ENCODE measurements around the gene MAPK11.

The MAPK11 gene

DNA sequence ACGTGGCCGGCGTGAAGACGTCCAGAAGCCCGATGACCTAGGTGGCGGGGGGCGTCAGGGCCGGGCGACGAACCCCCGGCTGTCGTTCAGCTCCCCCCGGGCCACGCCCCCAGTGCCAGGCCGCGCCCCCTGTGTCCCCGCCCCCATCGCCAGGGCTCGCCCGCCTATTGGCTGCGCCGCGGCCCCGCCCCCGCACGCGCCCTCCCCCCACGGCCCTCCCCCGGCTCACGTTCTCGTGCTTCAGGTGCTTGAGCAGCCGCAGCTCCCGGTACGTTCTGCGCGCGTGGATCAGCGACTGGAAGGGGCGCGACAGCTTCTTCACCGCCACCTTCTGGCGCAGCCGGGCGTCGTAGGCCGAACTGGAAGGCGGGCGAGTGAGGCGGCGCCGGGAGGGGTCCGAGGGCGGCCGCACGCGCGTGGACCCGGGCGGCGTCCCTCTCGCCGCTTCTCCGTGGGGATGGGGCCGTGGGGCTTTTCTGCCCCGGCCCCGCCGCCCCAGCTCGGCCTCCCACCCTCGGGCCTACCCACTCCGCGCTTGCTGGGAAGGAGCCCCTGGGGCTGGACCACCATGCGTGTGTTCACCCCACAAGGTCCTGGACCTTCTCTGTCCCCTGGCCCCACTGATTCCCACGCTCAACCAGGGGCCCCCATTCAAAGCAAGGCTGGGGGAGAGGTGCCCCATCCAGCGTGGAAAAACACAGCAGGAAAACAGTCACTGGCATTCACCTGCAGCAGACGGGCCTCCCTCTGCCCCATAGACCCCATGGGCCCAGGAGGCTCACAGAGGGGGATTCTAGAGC lies 2.4 kb downstream of the MAPK11 start:
- no peak overlapping the region for H2AFZ ChIP-seq (ENCODE audit: low read length, unreplicated experiment)
- H3K4me3 ChIP-seq (ENCODE audit: low read depth, low read length), result peak overlapping the region; percentile 57
- no peaks in the 10 kb centered on the region for H3K27me3 ChIP-seq (ENCODE audit: insufficient read depth, low read length)

DNA sequence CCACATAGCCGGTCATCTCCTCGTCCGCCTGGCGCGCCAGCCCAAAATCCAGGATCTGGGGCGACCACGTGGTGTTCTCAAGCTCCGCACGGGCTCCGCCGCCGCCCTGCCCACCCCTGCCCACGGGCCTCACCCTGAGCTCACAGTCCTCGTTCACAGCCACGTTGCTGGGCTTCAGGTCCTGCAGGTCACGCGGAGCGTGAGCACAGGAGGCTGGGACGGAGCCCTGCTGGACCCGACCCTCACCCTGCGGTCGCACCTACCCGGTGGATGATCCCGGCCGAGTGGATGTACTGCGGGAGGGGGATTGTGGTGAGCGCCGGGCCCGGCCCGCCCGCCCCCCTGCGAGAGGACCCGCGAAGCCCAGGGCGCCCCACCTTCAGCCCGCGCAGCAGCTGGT lies 3.2 kb downstream of the MAPK11 start:
- peaks cover 33% of the 10 kb centered on the region for H3K4me1 ChIP-seq (ENCODE audit: control insufficient read depth, insufficient read depth, low read length, unreplicated experiment)
- no peak overlapping the region for H3K4me3 ChIP-seq (ENCODE audit: low read depth, low read length)
- H3K27ac ChIP-seq (ENCODE audit: low read depth, low read length), result no peak overlapping the region
- H3K27me3 ChIP-seq (ENCODE audit: insufficient read depth, low read length), result no peaks in the 10 kb centered on the region
- H3K79me2 ChIP-seq (ENCODE audit: control insufficient read depth, insufficient read depth, low read length, unreplicated experiment), result no peaks in the 10 kb centered on the region
- no peak overlapping the region for H2AFZ ChIP-seq (ENCODE audit: low read length, unreplicated experiment)
- H3K36me3 ChIP-seq (ENCODE audit: insufficient read depth, low read length), result no peaks in the 10 kb centered on the region

More for the DNA sequence above, 2.4 kb downstream of the MAPK11 start:
- H3K36me3 ChIP-seq (ENCODE audit: insufficient read depth, low read length), result no peaks in the 10 kb centered on the region
- no peak overlapping the region for H3K27ac ChIP-seq (ENCODE audit: low read depth, low read length)
- H3K4me1 ChIP-seq (ENCODE audit: control insufficient read depth, insufficient read depth, low read length, unreplicated experiment), result peaks cover 25% of the 10 kb centered on the region
- no peaks in the 10 kb centered on the region for H3K79me2 ChIP-seq (ENCODE audit: control insufficient read depth, insufficient read depth, low read length, unreplicated experiment)

DNA sequence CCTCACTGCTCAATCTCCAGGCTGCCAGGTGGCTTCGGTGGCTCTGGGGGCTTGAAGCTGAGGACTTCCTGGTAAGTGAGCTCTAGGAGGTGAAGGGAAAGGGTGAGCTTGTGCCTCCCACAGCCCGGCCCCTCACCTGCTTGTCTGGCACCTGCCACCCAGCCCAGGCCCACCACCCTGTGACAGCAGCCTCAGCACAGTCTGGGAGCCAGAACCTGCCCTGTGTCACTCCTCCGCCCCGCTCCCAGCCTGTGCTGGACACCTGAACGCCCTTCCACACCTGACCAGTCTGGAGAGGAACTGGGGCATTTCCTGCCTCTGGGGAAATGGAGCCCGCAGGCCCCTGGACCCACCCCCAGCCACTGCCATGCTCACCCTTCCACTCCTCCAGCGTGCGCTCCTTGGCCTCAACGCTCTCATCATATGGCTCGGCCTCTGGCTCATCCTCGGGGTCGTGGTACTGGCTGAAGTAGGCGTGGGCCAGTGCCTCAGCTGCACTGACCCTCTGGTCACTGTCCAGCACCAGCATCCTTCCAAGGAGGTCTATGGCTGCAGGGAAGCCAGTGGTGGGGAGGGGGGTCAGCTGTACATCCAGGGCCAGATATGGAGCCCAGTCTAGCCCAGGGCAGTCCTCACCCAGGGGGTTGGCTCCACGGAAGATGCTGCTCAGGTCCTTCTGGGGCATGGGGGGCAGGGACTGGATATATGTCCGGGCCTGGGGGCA lies 5.1 kb downstream of the MAPK11 start:
- H3K27me3 ChIP-seq (ENCODE audit: insufficient read depth, low read length), result no peaks in the 10 kb centered on the region
- no peak overlapping the region for H2AFZ ChIP-seq (ENCODE audit: low read length, unreplicated experiment)
- H3K27ac ChIP-seq (ENCODE audit: low read depth, low read length), result no peak overlapping the region
- peaks cover under 1% of the 10 kb centered on the region for H3K79me2 ChIP-seq (ENCODE audit: control insufficient read depth, insufficient read depth, low read length, unreplicated experiment)
- H3K4me1 ChIP-seq (ENCODE audit: control insufficient read depth, insufficient read depth, low read length, unreplicated experiment), result peaks cover 27% of the 10 kb centered on the region
- no peak overlapping the region for H3K4me3 ChIP-seq (ENCODE audit: low read depth, low read length)
- H3K36me3 ChIP-seq (ENCODE audit: insufficient read depth, low read length), result no peaks in the 10 kb centered on the region

DNA sequence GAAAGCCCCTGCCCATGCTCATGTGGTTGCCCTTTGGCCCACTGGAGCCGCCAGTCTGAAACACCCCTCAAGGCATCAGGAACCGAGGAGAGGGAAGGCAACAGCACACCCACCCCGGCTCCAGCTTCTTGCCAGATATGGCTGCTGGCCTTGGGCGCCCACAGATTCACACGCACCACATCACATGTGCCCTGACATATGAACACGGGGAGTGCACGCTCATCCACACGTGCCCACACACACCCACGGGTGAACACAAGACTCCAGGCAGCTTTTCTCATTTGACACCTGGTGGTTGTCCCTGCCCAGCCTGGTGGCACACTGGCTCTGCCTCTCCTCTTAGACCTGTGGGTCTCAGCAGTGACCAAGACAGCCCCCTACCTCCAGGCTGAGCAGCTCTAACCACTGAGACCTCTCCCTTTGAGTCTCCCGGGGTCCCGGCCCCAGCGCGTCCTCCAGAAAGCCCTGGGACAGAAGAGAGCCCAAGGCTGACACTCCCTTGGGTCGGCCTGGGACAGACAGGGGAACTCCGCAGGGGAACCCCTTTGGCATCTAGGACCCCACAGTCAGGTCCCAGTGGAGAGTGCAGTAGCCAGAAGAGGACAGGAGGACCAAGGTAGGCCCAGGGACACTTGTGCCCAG lies 6.0 kb downstream of the MAPK11 start:
- Histone ChIP-seq H3K27ac (ENCODE audit: low read depth, low read length) (no peak overlapping the region), H3K4me1 (ENCODE audit: control insufficient read depth, insufficient read depth, low read length, unreplicated experiment) (peaks cover 27% of the 10 kb centered on the region)

DNA sequence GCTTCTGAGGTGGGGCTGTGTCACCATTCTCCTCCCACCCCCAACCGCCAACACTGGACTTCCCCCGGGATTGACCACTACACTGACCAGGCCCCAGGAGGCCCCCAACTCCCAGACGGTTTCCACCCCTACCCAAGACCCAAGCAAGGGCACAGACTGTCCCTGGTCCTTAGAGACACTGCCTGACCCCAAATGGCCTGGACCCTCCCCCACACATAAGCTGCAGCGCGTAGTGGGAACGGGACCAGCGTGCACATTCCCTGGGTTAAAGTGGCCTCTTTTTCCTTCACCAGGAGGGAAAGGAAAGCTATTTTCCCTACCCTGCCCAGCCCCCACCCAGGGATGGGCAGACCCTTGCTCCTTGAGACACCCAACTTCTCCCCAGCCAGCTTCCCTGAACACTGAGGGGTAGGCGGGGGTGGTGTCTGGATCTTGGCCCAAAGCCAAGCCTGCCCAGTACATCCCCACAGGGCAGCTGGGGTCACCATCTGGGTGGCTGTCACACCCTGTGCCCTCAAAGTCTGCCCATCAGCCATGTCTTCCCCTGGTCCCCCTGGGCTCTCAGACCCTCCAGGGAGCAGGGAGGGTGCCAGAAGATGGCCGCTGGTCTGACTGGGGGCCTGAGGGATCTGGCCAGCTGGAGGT lies 7.1 kb downstream of the MAPK11 start:
- Histone ChIP-seq H3K4me3 (ENCODE audit: low read depth, low read length) (no peak overlapping the region), H3K27ac (ENCODE audit: low read depth, low read length) (no peak overlapping the region), H3K79me2 (ENCODE audit: control insufficient read depth, insufficient read depth, low read length, unreplicated experiment) (peaks cover 10% of the 10 kb centered on the region), H3K4me1 (ENCODE audit: control insufficient read depth, insufficient read depth, low read length, unreplicated experiment) (peaks cover 16% of the 10 kb centered on the region), H3K36me3 (ENCODE audit: insufficient read depth, low read length) (no peaks in the 10 kb centered on the region), H2AFZ (ENCODE audit: low read length, unreplicated experiment) (no peak overlapping the region), H3K27me3 (ENCODE audit: insufficient read depth, low read length) (no peaks in the 10 kb centered on the region)

More for the DNA sequence above, 6.0 kb downstream of the MAPK11 start:
- no peaks in the 10 kb centered on the region for H3K36me3 ChIP-seq (ENCODE audit: insufficient read depth, low read length)
- no peak overlapping the region for H2AFZ ChIP-seq (ENCODE audit: low read length, unreplicated experiment)
- no peaks in the 10 kb centered on the region for H3K27me3 ChIP-seq (ENCODE audit: insufficient read depth, low read length)
- peaks cover 4% of the 10 kb centered on the region for H3K79me2 ChIP-seq (ENCODE audit: control insufficient read depth, insufficient read depth, low read length, unreplicated experiment)
- no peak overlapping the region for H3K4me3 ChIP-seq (ENCODE audit: low read depth, low read length)

DNA sequence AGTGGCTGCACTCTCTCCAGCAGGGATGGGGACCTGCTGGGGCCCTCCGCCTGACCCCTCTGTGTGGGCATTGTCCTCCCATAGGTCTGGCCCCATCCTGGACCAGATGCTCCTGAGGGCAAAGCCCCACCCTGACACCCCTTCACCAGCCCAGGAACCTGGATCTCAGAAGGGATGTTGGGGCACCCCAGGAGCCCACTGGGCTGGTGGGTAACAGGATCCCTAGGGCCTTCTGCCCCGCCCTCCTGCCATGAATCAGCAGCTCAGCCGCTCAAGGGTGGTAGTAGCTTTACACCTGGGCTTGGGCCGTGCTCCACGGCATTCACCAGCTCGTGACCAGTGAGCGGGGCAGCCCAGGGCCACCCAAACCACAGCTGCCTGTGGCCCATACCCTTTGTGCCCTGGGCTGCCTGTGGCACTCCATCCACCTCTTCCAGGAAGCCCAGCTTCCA lies 7.7 kb downstream of the MAPK11 start:
- peaks cover 14% of the 10 kb centered on the region for H3K4me1 ChIP-seq (ENCODE audit: control insufficient read depth, insufficient read depth, low read length, unreplicated experiment)
- H3K79me2 ChIP-seq (ENCODE audit: control insufficient read depth, insufficient read depth, low read length, unreplicated experiment), result peaks cover 10% of the 10 kb centered on the region
- H3K36me3 ChIP-seq (ENCODE audit: insufficient read depth, low read length), result no peaks in the 10 kb centered on the region
- no peak overlapping the region for H3K27ac ChIP-seq (ENCODE audit: low read depth, low read length)
- H2AFZ ChIP-seq (ENCODE audit: low read length, unreplicated experiment), result no peak overlapping the region
- H3K4me3 ChIP-seq (ENCODE audit: low read depth, low read length), result no peak overlapping the region
- H3K27me3 ChIP-seq (ENCODE audit: insufficient read depth, low read length), result no peaks in the 10 kb centered on the region

DNA sequence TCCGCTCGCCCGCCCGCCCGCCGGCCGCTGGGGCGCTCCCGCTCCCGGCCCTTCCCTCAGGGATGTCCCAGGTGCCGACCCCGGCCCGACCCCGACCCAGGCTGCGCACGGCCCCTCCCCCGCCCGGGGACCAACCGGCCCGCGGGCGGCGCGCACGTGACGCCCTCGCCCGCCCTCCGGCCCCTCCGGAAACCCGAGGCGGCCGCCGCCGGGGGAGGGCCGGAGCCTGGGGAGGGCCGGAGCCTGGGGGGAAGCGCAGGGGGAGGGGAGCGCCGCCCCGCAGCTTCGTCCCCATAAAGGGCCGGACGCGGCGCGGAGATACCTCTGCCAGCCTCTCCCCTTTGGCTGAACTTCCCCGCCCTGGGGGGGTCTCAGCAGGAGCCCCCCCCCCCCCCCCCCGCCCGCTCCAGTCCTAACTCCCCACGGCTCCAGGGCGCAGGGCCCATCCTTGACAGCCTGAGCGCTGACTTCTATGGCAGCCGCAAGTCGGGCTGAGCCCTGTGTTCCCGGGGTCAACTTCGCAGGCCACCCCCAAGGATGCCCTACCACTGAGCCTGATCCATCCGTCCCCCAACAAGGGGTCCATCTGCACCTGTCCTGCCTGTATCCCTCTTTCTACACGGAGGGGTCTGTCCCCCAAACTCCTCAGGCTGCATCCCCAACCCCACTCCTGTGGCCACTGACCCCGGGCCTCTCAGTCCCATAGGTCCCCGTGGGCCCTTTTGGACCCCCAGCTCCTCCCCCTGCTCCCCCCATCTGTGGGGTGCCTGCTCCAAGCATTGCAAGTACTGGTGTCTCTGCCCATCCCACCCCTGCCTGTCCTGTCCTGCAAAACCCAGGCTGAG lies 8.3 kb downstream of the MAPK11 start, which contains the start of gene MAPK12:
Gene MAPK12, minus strand, starts transcription at position 69 of the 845 bp plus-strand sequence. CDS start 174 bp downstream, outside the sequence.
- H3K27me3 ChIP-seq (ENCODE audit: insufficient read depth, low read length), result no peaks in the 10 kb centered on the region
- H3K4me1 ChIP-seq (ENCODE audit: control insufficient read depth, insufficient read depth, low read length, unreplicated experiment), result peaks cover 14% of the 10 kb centered on the region
- no peak within 1 kb of the TSS for H2AFZ ChIP-seq (ENCODE audit: low read length, unreplicated experiment)
- peaks cover 10% of the 10 kb centered on the region for H3K79me2 ChIP-seq (ENCODE audit: control insufficient read depth, insufficient read depth, low read length, unreplicated experiment)
- H3K4me3 ChIP-seq (ENCODE audit: low read depth, low read length), result peak within 1 kb of the TSS; percentile 80
- peak within 1 kb of the TSS; percentile 22; the same call in 1 of the 2 replicates for H3K27ac ChIP-seq (ENCODE audit: low read depth, low read length)
- no peaks in the 10 kb centered on the region for H3K36me3 ChIP-seq (ENCODE audit: insufficient read depth, low read length)

DNA sequence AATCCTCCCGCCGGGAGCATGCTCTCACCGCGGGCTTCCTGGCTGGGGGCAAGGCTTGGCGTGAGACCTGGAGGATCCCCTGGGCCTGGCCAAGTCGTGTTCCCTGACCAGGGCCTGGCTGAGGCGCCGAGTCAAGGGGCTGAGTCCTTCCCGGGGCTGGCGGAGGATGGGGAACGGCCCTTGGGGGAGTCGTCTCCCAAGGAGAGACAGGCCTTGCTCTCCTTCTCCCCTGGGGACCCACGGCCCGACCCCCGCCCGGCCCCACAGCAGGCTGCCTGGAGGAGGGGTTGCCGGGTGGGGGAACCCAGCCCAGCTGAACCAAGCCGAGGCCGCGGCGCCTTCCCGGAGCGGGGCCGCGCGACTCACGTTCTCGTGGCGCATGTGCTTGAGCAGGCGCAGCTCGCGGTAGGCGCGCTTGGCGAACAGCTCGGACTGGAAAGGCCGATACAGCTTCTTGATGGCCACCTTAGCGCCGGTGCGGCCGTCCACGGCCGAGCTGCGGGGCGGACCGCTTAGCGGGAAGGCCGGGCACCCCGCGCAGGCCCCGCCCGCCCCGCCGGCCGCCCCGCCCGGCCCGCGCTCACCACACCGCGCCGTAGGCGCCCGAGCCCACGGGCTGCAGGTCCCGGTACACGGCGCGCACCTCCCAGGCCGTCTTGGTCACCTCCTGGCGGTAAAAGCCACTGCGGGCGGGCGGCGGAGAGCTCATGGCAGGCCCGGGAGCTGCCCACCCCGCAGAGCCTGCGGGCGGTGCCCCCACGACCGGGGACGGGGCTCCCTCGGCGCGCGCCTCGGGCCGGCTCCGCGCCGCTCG lies 9.2 kb downstream of the MAPK11 start:
- Histone ChIP-seq H3K36me3 (ENCODE audit: insufficient read depth, low read length) (no peaks in the 10 kb centered on the region), H3K4me1 (ENCODE audit: control insufficient read depth, insufficient read depth, low read length, unreplicated experiment) (peaks cover 14% of the 10 kb centered on the region), H3K27me3 (ENCODE audit: insufficient read depth, low read length) (no peaks in the 10 kb centered on the region), H3K79me2 (ENCODE audit: control insufficient read depth, insufficient read depth, low read length, unreplicated experiment) (peaks cover 10% of the 10 kb centered on the region), H2AFZ (ENCODE audit: low read length, unreplicated experiment) (no peak overlapping the region), H3K27ac (ENCODE audit: low read depth, low read length) (peak overlapping the region; percentile 22; the same call in 1 of the 2 replicates), H3K4me3 (ENCODE audit: low read depth, low read length) (peak overlapping the region; percentile 80)

DNA sequence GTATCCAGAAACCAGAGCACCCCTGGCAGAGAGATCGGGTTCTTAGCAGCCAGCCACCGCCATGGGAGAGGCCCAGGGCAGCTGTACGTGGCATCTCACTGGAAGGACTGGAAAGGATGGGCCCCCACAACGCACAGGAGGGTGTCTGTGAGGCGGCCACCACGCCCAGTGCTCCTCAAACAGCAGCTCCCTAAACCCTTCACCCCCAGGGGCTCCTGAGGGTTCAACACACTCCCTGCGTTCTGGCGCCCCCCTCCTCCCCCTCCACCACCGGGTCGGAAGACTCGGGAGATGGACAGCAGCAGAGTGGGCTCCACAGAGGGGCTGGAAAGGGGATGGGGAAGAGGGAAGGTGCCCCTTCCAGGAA lies 9.8 kb downstream of the MAPK11 start:
- Histone ChIP-seq H2AFZ (ENCODE audit: low read length, unreplicated experiment) (no peak overlapping the region), H3K79me2 (ENCODE audit: control insufficient read depth, insufficient read depth, low read length, unreplicated experiment) (peaks cover 10% of the 10 kb centered on the region), H3K4me1 (ENCODE audit: control insufficient read depth, insufficient read depth, low read length, unreplicated experiment) (peaks cover 14% of the 10 kb centered on the region), H3K4me3 (ENCODE audit: low read depth, low read length) (peak overlapping the region; percentile 80), H3K27me3 (ENCODE audit: insufficient read depth, low read length) (no peaks in the 10 kb centered on the region), H3K27ac (ENCODE audit: low read depth, low read length) (peak overlapping the region; percentile 22; the same call in 1 of the 2 replicates), H3K36me3 (ENCODE audit: insufficient read depth, low read length) (no peaks in the 10 kb centered on the region)

All from ACC112 (cell line).